HG03439 (cell line): Measurements from ENCODE around the gene RPTOR.

Experiments
- ATAC-seq: cut with Tn5 transposase; IDR thresholded peaks from one replicate; pipeline ENCODE4 v1.9.1; 2021; ENCODE audit warnings: mild to moderate bottlenecking, moderate library complexity; ENCODE audit not compliant: unreplicated experiment

The RPTOR gene

DNA sequence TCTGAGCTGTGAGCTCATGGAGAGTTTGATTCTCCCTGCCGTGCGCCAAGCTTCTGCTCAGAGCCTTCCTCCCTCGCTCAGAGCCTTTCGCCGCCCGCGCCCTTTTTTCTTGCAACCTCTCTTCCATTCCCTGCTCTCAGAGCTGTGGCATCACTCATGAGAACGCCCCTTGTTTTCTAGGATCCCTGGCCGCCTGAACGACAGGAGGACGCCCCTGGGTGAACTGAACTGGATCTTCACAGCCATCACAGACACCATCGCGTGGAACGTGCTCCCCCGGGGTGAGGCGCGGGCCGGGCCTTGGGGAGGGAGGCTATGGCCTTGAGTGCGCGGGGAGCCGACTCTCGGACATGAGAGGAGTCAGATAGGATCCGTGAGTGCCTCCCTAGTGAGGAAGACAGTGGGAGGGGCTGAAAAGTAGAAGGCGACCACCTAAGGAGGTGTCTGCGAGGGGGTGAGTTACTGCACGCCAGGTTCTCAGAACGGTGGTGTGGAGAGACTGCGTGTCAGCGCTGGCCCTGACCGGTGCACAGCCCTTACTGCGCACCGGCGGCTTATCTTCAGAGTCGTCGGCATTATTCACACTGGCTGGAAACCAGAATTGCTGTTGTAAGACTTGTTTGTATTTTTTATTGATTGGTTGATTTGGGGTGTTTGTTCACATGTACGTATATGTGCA is 277.5 kb downstream of the RPTOR start:
- ATAC-seq = no peak

DNA sequence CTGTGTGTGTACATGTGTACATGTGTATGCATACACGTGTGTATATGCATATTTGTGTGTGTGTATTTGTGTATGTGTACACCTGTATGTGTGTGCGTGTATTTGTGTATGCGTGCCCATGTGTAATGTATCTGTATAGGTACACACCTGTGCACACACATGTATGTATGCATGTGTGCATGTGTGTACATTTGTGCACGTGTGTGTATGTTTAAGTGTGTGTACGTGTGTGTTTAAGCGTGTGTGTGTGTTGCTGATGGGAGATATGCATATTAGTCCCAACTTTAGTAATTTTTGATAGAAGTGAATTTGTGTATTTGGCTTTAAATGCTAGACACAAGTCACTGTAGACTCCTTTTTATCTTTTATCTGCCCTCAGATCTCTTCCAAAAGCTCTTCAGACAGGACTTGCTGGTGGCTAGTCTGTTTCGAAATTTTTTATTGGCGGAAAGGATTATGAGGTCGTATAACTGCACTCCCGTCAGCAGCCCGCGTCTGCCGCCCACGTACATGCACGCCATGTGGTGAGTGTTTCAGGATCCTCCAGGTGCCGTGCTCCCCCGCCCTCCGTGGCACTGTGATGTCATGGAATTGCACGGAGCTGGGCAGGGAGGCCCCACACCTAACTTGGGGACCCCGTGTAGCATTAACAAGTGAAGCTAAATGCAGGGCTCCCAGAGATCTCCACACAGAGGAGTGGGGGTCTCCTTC is 278.2 kb downstream of the RPTOR start:
- ATAC-seq = no peak

- ATAC-seq = no peak
Observed at GRCh38 chr17:80824549-80825470, 280.2 kb downstream of the RPTOR start.

DNA sequence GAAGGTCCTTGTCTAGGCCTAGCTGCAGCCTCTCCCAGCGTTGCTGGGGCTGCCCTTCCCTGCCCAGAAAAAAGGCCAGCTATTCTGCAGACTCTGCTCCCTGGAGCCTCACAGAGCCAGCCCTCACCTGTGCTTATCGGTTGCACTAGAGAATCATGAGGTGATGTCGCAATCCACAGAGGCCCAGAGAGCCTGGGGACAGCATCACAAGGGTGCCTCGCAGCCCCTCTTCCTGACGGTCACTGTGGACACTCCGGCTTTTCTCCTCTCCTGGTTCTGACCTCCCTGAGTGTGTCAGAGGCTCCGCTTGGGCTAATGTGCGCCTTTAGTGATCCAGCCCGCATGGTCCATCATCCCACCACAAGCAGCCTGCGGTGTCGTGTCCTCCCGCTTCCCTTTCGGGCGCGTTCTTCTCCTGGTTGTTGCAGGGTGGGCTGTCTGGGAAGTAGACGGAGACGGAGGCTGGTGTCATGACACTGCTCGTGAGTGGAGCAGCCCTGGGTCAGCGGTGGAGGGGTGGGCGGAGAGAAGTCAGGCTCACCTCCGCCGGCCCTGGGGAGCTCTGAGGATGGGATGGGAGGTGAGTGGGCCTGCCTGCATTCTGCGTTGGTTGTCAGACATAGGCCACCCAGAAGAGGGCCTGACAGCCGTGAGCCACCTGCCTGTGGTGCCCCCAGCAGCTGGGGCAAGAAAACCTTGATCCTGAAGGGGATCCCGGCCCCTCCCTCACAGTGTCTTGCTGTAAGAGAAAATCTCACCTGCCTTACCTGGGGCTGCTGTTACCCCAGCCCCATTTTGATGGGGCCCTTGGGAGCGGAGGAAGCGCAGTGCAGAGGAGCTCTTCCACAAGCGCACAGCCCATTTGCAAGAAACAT is 281.1 kb downstream of the RPTOR start:
- no peak for ATAC-seq

GRCh38 chr17:80826346-80826954 is 281.8 kb downstream of the RPTOR start:
- ATAC-seq = no peak

DNA sequence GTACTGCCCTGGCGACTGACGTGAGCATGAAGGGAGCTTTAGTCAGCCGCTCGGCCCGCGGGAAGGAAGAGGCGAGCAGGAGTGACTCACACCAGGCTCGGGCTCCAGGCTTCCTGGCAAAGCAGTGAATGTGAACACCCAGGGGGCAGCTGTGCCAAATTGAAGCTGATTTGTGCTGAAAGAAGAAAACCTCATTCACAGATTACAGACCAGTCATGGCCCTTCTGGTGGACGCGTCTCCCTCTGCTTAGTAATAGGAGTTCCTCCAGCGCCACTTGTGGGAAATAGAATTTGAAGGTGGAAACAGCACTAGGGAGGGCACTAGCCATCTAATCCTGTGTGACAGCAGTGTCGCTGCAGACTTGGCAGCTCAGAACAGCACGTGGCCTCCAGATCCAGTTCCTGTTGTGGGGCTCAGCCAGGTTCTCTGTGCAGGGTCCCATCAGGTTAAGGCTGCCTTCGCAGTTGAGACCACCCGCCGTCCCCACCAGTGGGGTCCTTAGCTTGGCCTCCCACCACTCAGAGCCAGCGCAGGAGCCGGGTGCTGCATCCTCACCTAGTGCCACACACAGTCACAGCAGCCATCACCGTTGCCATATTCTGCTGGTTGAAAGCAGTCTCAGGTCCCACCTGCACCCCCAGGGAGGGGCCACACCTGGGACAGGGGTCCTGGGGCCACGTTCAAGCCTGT is 282.5 kb downstream of the RPTOR start:
- no peak for ATAC-seq

- ATAC-seq = no peak
Observed at GRCh38 chr17:80827646-80828643, 283.3 kb downstream of the RPTOR start.

DNA sequence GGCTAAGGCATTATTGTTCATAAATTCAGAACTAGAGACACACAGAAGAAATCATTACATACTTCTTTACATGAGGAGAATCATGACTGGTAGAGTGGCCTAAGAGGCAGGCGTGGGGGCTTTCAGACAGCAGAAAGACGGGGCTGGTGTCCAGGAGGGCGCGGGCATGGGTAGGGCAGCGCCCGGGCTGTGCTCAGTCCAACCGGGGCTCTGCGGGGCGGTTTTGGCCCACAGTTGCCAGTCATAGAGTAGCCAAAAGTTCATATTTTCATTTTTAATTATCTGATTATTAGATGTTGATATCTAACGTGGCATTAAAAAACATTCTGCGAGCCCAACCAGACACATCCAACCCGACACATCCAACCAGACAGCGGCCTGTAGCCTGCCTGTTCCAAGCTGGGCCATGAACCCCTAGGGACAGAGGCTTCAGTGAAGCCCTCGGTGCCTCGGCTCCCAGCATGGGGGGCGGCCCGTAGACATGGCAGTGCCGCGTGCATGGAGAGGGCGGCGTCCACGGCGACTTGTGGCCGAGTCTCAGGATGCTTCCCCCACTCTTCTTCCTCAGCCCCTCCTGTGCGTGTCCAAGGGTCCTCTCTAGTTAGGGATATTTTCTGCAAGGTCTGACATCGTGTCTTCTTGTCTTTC is 284.7 kb downstream of the RPTOR start:
- ATAC-seq = no peak

GRCh38 chr17:80830020-80830780 is 285.6 kb downstream of the RPTOR start:
- no peak for ATAC-seq

DNA sequence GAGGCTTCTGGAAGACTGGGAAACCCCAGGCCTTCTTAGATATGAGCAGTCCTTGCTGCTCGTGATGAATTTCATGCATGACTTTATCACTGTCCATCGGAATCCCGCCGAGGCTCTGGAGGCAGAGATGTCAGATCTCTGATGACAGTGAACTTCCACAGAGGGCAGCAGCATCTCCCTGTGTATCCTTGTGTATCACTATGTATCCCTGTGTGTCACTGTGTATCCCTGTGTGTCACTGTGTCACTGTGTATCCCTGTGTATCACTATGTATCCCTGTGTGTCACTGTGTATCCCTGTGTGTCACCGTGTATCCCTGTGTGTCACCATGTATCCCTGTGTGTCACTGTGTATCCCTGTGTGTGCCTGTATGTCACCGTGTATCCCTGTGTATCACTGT is 286.9 kb downstream of the RPTOR start:
- ATAC-seq = no peak

- no peak for ATAC-seq
Observed at GRCh38 chr17:80832266-80832676, 287.6 kb downstream of the RPTOR start.

DNA sequence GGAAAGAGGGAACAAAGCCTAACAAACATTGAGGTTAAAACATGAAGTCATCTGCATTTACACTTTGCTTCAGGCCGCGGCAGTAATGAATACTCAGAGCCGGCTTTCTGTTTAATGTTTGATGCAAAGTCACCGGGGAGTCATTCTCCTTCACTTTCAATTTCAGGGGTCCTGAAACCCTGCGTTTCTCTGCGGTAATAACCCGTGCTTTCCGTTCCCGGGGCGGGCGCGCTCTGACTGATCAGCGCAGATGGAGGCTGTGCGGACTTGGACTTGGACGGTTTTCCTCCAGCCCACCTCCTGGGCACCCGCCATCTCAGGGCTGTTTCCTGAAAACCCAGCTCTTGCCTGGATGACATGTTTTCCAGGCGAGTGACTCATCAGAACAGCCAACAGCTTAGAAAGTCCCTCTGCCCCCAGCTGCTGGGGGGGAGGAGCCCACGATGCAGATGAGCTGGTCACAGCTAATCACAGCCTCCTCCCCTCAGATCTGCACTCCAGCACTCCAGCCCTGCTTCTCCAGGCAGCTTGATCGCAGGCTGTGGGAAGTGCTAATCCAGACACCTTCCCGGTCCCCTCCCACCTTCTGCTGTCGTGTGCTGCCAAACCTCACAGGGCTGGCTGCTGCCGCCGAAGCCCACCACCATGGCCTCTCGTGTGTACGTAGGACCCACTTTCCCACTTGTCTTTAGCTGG is 288.4 kb downstream of the RPTOR start:
- peak; percentile 71 for ATAC-seq

DNA sequence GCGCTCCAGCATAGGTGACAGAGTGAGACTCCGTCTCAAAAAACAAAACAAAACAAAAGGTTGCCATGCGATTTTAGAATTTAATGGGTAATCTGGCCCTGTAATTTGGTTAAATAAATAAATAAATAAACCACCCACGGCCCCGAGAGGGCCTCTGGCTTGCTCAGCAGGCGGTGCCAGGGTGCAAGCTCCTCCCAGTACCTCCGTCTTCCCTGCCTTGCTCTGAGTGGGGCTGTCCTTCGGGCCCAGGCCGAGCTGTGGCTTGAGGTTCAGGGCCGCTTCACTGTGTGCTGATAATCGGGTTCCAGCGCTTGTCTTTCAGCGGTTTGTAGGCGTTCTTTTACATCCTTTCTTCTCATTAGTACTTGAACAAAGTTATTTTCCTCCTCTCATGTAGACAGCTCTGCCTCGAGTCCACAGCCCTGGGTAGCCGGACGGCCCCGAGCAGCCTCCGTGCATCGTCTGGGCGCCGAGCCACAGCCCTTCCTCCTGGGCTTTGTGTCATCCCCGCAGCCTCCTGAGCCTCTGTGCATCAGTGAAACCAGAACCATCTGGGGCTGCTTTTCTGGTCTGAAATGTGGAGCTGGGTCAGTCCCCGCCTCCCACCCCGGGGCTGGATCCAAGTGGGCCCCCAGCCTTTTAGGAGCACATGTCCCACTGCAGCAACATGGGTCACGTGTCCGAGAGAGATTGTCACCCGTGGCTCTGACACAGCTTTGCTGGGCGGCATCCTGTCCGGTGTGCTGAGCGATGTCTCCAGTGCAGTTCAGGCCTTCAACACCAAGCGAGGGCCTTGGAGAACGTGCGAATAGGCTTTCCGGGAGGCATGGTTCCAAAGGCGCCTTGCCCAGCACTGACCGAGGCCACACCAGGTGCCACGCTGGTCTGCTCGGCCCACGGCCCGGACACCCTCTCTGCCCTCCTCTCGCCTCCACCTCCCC is 289.6 kb downstream of the RPTOR start:
- no peak for ATAC-seq

- no peak for ATAC-seq
Observed at GRCh38 chr17:80834893-80835275, 290.2 kb downstream of the RPTOR start.

DNA sequence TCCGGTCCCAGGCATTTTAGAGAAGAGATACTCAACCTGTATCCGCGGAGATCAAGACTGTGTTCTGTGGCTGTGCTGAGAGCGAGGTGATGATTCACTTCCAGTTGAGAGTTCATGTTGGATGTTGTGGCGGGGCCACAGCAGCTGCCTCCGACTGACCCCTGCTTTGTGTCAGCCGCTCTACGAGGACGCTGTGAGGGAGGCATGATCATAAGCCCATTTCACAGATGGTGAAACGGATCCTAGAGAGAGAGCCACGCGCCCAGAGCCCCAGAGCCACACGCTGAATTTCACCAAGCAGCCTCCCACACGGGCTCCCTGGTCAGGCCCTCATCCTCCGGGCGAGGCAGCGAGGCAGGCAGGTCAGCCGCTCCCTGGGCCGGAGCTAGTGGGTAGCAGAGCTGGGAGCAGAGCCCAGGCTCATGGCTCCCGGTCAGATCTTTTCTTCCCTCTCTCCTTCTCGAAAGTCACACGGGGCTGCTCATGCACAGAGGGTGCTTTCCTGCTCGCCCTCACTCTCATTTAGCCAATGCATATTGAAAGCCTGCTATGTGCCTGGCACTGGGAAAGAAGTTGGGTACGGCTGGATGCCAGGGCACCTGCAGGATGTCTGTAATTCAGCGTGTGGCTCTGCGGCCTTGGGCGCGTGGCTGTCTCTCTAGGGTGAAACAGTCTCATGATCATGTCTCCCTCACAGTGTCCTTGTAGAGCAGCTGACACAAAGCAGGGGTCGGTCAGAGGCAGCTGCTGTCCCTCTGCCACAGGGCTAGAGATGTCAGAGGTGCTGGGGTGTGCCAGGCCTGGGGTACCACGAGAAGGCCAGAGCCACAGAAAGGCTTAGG is 291.4 kb downstream of the RPTOR start:
- no peak for ATAC-seq
